Gastroesophageal sphincter (tissue), 3 donors: ENCODE results near the gene SNRNP200.

Experiments used
- EP300 ChIP-seq: sonication (generic); formaldehyde crosslinking; IDR thresholded peaks from one replicate; pipeline ENCODE4 v1.6.1; 2017; ENCODE audit warnings: antibody characterized with exemption, mild to moderate bottlenecking
- POLR2A ChIP-seq, 2 donors: fragments of 450-650 bp; IDR thresholded peaks; one replicate each; pipeline ENCODE4 v1.6.1; 2017; ENCODE audit warnings: antibody characterized with exemption in 2 of 2, mild to moderate bottlenecking in 2 of 2, moderate library complexity in 1 of 2
- TF ChIP-seq, protein P1 (sequence below), 4 experiments: fragments of 200-600 bp in 2 of 4; fragments of 450-650 bp in 2 of 4; sonication (generic) in 1 of 4; IDR thresholded peaks; one replicate each; pipeline ENCODE4 v1.5.1; 2017 to 2019; ENCODE audit warnings: antibody characterized with exemption in 4 of 4, mild to moderate bottlenecking in 2 of 4, moderate library complexity in 2 of 4

- TF ChIP-seq, protein P1, sequence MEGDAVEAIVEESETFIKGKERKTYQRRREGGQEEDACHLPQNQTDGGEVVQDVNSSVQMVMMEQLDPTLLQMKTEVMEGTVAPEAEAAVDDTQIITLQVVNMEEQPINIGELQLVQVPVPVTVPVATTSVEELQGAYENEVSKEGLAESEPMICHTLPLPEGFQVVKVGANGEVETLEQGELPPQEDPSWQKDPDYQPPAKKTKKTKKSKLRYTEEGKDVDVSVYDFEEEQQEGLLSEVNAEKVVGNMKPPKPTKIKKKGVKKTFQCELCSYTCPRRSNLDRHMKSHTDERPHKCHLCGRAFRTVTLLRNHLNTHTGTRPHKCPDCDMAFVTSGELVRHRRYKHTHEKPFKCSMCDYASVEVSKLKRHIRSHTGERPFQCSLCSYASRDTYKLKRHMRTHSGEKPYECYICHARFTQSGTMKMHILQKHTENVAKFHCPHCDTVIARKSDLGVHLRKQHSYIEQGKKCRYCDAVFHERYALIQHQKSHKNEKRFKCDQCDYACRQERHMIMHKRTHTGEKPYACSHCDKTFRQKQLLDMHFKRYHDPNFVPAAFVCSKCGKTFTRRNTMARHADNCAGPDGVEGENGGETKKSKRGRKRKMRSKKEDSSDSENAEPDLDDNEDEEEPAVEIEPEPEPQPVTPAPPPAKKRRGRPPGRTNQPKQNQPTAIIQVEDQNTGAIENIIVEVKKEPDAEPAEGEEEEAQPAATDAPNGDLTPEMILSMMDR (IDR thresholded peaks at IDR 0.05) = no peak
- TF ChIP-seq POLR2A (IDR thresholded peaks at IDR 0.05) = no peak
- TF ChIP-seq EP300 = no peak
Observed at GRCh38 chr2:96265349-96265839, 40.0 kb downstream of the SNRNP200 start.
